IPS-18a (cell line): ENCODE results near the gene RBM25.
A peak's percentile ranks its signal among the peaks of the same experiment; 100 is the strongest.
"Not testable (repeated sequence)": the region's sequence is repeated elsewhere in the genome, so short reads cannot be mapped to it uniquely, and the experiment has no call there.

Experiments
- H3K27ac ChIP-seq: one replicate; pipeline ENCODE4 v1.5.1; 2013; ENCODE audit warnings: low read length
- H3K27me3 ChIP-seq: one replicate; pipeline ENCODE4 v1.6.1; 2013; ENCODE audit warnings: mild to moderate bottlenecking, low read length; ENCODE audit not compliant: control insufficient read depth, insufficient read depth
- H3K36me3 ChIP-seq: one replicate; pipeline ENCODE4 v1.6.1; 2013; ENCODE audit warnings: low read depth, low read length; ENCODE audit not compliant: control insufficient read depth
- H3K4me1 ChIP-seq: one replicate; pipeline ENCODE4 v1.6.1; 2013; ENCODE audit warnings: low read depth, low read length; ENCODE audit not compliant: control insufficient read depth
- H3K4me3 ChIP-seq: one replicate; pipeline ENCODE4 v1.5.1; 2013; ENCODE audit warnings: low read length
- H3K9ac ChIP-seq: one replicate; pipeline ENCODE4 v1.6.1; 2013; ENCODE audit warnings: mild to moderate bottlenecking, low read length, moderate library complexity
- H3K9me3 ChIP-seq: one replicate; pipeline ENCODE4 v1.6.1; 2013; ENCODE audit warnings: low read depth, low read length; ENCODE audit not compliant: control insufficient read depth

Gene RBM25

DNA sequence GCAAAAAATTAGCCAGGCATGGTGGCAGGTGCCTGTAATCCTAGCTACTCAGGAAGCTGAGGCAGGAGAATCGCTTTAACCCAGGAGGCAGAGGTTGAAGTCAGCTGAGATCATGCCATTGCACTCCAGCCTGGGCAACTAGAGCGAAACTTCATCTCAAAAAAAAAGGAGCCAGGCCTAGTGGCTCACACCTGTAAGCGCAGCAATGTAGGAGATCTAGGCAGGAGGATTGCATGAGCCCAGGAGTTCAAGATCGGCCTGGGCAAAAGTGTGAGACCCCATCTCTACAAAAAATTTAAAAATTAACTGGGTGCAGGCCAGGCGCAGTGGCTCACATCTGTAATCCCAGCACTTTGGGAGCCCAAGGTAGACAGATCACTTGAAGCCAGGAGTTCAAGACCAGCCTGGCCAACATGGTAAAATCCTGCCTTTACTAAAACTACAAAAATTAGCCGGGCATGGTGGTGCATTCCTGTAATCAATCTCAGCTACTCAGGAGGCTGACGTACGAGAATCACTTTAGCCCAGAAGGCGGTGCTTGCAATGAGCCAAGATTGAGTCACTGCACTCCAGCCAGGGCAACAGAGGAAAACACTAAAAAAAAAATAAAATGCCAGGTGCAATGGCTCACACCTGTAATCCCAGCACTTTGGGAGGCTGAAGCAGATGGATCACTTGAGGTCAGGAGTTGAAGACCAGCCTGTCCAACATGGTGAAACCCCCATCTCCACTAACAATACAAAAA is 21.5 kb upstream of the RBM25 start:
- not testable (repeated sequence) for H3K4me3 ChIP-seq, H3K9me3 ChIP-seq, H3K27ac ChIP-seq, H3K4me1 ChIP-seq, H3K27me3 ChIP-seq, H3K9ac ChIP-seq, H3K36me3 ChIP-seq

DNA sequence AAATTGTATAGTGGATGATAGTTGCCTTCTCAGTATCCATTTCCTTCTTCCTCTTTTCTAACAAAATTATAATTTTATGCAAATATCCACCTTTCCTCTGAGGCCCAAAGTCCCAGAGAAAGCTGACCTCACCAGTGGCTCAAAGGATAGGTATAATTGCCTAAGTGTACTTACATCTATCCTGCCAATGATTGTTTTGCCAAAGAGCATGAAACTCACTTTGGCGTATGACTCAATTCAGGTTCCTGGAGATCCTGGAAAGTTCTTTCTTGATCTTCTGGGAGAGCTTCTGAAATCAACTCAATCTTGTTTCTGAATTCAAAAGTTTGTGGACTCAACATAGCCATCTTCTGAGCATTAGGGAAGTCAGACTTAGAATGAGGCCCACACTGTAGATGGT is 10.5 kb upstream of the RBM25 start:
- no peaks in the 10 kb centered on the region for H3K36me3 ChIP-seq
- H3K27ac ChIP-seq, result no peak overlapping the region
- H3K9ac ChIP-seq, result no peak overlapping the region
- no peaks in the 10 kb centered on the region for H3K9me3 ChIP-seq
- no peak overlapping the region for H3K4me3 ChIP-seq
- H3K27me3 ChIP-seq, result no peaks in the 10 kb centered on the region
- H3K4me1 ChIP-seq, result no peaks in the 10 kb centered on the region

DNA sequence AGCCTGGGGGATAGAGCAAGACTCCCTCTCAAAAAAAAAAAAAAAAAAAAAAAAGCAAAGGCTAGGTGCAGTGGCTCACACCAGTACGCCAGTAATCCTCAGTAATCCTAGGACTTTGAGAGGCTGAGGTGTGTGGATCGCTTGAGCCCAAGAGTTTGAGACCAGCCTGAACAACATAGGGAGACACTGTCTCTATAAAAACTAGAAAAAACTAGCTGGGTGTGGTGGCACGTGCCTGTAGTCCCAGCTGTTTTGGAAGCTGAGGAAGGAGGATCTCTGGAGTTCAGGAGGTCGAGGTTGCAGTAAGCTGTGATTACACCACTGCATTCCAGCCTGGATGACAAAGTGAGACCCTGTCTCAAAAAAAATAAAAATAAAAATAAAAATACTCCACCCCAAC is 8.9 kb upstream of the RBM25 start:
- no peaks in the 10 kb centered on the region for H3K36me3 ChIP-seq
- H3K9me3 ChIP-seq, result no peaks in the 10 kb centered on the region
- no peak overlapping the region for H3K9ac ChIP-seq
- H3K4me1 ChIP-seq, result no peaks in the 10 kb centered on the region
- H3K27ac ChIP-seq, result no peak overlapping the region
- no peaks in the 10 kb centered on the region for H3K27me3 ChIP-seq
- no peak overlapping the region for H3K4me3 ChIP-seq

DNA sequence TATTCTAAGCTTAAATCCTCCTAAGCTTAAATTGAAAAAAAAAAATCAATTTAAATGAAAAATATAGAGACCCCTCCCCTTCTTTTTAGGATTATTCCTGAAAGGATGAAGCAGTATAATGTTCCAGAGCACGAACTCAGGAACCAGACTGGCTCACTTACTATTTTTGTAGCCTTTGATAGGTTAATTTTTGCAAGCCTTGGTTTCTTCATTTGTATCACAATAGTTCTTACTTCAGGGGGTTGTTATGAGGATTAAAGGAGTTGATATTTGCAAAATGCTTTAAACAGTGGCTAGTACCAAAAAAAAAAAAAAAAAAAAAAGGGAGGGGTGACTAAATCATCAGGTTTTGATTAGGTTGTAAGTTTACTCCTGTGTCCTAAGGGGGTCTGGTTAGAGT is 3.1 kb upstream of the RBM25 start:
- Histone ChIP-seq H3K27me3 (no peaks in the 10 kb centered on the region), H3K4me3 (no peak overlapping the region), H3K4me1 (peaks cover 2% of the 10 kb centered on the region), H3K27ac (no peak overlapping the region), H3K9ac (no peak overlapping the region), H3K36me3 (peaks cover under 1% of the 10 kb centered on the region), H3K9me3 (no peaks in the 10 kb centered on the region)

DNA sequence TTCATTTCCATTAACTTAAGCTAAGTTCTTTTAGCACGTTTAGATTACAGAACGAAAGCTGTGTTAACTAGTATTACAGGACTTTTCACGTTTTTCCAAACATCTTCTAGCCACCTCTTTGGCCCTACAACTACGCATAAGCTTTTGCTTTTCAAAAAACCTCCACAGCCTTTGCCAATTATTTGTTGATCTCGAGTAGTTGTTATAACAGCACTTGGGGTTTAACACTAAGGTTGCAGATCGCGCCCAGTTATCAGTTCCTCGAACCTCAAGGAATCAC is 450 bp upstream of the RBM25 start:
- H3K36me3 ChIP-seq, result peaks cover 15% of the 10 kb centered on the region
- peaks cover 9% of the 10 kb centered on the region for H3K4me1 ChIP-seq
- no peaks in the 10 kb centered on the region for H3K9me3 ChIP-seq
- peak overlapping the region; percentile 76 for H3K4me3 ChIP-seq
- no peaks in the 10 kb centered on the region for H3K27me3 ChIP-seq
- H3K9ac ChIP-seq, result peak overlapping the region; percentile 97
- peak overlapping the region; percentile 96 for H3K27ac ChIP-seq

DNA sequence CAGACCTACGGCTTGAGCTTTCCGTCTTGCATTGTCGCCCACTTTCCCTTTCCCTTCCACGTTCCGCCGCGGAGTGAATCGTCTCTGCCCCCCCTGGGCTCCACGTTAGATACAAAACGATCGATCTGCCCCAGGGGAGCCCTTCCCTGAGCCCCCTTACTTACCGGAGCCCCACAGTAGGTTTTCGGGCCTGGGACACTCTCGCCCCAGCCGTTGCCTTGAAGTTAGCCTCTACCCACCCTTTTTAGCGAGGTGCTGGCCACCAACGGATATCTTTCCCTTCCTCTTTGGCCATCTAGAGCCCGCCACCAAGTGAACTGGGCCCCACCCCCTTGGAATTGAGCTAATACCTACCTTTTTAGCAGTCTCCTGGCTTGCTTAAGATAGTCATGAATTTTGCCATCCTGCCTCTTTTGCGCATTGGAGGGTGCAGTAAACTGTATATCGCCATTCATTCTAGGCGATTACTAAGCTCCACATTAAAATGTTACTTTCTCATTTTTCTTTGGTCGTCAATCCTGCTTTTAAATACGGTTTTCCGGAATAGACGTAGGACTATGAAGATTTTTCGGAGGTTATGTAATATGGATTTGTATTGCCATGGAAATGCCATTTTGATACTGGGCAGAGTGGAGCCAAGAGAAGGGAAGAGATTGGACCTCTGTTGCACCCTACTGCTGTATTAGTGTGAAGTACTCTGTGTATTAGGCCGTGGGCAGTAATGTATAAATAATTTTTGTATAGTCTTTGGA is 764 bp downstream of the RBM25 start:
- no peaks in the 10 kb centered on the region for H3K9me3 ChIP-seq
- H3K27ac ChIP-seq, result peak overlapping the region; percentile 96
- peaks cover 22% of the 10 kb centered on the region for H3K36me3 ChIP-seq
- peaks cover 9% of the 10 kb centered on the region for H3K4me1 ChIP-seq
- H3K9ac ChIP-seq, result peak overlapping the region; percentile 97
- H3K27me3 ChIP-seq, result no peaks in the 10 kb centered on the region
- peak overlapping the region; percentile 76 for H3K4me3 ChIP-seq

DNA sequence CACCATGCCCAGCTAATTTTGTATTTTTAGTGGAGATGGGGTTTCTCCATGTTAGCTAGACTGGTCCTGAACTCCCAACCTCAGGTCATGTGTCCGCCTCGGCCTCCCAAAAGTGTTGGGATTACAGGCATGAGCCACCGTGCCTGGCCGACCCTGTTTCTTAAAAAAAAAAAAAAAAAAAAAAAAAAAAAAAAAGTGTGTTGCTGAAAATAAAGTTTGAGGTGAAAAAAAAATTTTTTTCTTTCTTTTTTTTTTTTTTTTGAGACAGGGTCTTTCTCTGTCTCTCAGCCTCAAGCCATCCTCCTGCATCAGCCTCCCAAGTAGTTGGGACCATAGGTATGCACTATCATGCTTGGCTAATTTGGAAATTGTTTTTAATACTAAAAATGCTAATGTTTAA is 11.3 kb downstream of the RBM25 start:
- peaks cover 42% of the 10 kb centered on the region for H3K36me3 ChIP-seq
- H3K4me1 ChIP-seq, result peaks cover 6% of the 10 kb centered on the region
- H3K4me3 ChIP-seq, result no peak overlapping the region
- H3K27ac ChIP-seq, result no peak overlapping the region
- H3K27me3 ChIP-seq, result no peaks in the 10 kb centered on the region
- no peaks in the 10 kb centered on the region for H3K9me3 ChIP-seq
- H3K9ac ChIP-seq, result no peak overlapping the region

DNA sequence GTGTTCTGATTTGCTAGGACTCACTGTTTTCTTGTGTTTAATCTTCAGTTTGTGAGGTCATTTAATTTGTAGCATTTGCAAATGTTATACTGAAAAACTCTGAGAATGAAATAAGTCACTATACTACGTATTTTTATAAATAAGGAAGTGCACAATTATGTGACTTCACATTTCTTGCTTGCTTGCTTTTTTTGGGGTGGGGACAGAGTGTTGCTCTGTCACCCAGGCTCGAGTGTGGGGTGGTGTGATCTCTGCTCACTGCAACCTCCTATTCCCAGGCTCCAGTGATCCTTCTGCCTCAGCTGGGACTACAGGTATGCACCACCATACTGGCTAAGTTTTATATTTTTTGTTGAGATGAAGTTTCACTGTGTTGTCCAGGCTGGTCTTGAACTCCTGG is 32.7 kb downstream of the RBM25 start:
- Histone ChIP-seq H3K27me3 (no peaks in the 10 kb centered on the region), H3K27ac (no peak overlapping the region), H3K9me3 (no peaks in the 10 kb centered on the region), H3K4me3 (no peak overlapping the region), H3K36me3 (peaks cover 60% of the 10 kb centered on the region), H3K9ac (no peak overlapping the region), H3K4me1 (no peaks in the 10 kb centered on the region)

DNA sequence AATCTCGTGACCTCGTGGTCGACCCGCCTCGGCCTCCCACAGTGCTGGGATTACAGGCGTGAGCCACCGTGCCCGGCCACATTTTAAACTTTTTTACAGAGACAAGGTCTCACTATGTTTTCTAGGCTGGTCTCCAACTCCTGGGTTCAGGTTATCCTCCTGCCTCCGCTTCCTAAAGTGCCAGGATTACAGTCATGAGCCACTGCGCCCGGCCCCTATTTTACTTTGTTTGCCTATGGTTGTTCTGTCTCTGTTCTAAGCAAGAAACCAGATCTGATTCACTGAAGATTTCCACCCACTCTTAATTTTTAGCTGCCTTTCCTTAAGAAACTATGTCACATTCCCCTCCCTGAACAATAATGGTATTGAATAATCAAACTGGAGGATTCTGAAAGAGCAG is 39.1 kb downstream of the RBM25 start:
- Histone ChIP-seq H3K9me3 (no peaks in the 10 kb centered on the region), H3K36me3 (peaks cover 66% of the 10 kb centered on the region), H3K4me1 (no peaks in the 10 kb centered on the region), H3K27me3 (no peaks in the 10 kb centered on the region), H3K27ac (no peak overlapping the region), H3K4me3 (no peak overlapping the region), H3K9ac (no peak overlapping the region)

DNA sequence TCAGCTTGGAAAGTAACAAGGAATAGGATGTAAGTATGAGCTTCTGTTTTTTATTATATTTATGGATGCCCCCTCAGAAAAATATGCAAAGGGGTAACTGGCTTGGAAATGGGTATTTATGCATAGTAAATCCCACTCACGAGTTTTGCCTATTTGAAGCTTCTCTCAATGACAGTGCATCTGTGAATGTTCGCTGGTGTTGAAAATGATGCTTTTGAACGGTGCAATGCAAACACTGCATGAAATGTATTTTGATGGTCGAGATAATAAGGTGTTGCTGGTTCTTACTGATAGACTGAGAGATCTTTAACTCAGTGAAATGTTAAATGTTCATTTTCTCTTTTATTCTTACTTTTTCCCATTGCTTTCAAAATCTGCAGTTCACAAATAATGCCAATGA is 42.0 kb downstream of the RBM25 start:
- Histone ChIP-seq H3K27me3 (no peaks in the 10 kb centered on the region), H3K4me1 (no peaks in the 10 kb centered on the region), H3K36me3 (peaks cover 82% of the 10 kb centered on the region), H3K9me3 (no peaks in the 10 kb centered on the region), H3K27ac (no peak overlapping the region), H3K4me3 (no peak overlapping the region), H3K9ac (no peak overlapping the region)

DNA sequence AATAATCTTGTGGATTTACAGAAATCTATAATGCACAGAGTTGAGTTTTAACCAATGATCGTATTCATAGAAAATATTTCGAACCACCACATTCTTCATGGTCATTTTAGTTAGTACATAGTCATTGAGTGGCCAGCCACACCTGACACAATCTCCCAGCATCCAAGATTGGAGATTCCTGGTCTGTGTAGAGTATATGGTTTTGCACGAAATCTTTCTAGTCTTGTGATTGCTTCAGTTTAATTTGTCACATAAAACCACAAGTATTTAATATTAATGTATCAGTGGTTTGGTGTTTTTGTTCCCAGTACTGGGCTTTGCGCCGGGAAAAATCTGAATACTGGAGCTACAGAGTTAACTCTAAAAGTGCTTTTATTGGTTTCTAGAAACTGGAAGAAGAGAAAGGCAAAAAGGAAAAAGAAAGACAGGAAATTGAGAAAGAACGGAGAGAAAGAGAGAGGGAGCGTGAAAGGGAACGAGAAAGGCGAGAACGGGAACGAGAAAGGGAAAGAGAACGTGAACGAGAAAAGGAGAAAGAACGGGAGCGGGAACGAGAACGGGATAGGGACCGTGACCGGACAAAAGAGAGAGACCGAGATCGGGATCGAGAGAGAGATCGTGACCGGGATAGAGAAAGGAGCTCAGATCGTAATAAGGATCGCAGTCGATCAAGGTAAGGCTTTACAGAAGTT is 44.6 kb downstream of the RBM25 start:
- H3K36me3 ChIP-seq, result peaks cover 96% of the 10 kb centered on the region
- no peak overlapping the region for H3K27ac ChIP-seq

More for the DNA sequence above, 44.6 kb downstream of the RBM25 start:
- Histone ChIP-seq H3K9me3 (no peaks in the 10 kb centered on the region), H3K4me1 (no peaks in the 10 kb centered on the region), H3K27me3 (no peaks in the 10 kb centered on the region), H3K9ac (no peak overlapping the region), H3K4me3 (no peak overlapping the region)
